ENCODE results near the gene CTAGE1.
"Not testable (repeated sequence)": the region's sequence is repeated elsewhere in the genome, so short reads cannot be mapped to it uniquely, and the experiment has no call there.

The CTAGE1 gene

GRCh38 chr18:22452226-22452668 is 34.5 kb upstream of the CTAGE1 start:
- no peaks in the 10 kb centered on the region for H3K27me3 ChIP-seq
- H3K36me3 ChIP-seq = no peaks in the 10 kb centered on the region
- H3K27ac ChIP-seq = no peak overlapping the region
- H3K4me3 ChIP-seq (ENCODE audit: low read depth in 1 of 2, low read length in 1 of 2) = no peak overlapping the region
- TF ChIP-seq, protein P1, sequence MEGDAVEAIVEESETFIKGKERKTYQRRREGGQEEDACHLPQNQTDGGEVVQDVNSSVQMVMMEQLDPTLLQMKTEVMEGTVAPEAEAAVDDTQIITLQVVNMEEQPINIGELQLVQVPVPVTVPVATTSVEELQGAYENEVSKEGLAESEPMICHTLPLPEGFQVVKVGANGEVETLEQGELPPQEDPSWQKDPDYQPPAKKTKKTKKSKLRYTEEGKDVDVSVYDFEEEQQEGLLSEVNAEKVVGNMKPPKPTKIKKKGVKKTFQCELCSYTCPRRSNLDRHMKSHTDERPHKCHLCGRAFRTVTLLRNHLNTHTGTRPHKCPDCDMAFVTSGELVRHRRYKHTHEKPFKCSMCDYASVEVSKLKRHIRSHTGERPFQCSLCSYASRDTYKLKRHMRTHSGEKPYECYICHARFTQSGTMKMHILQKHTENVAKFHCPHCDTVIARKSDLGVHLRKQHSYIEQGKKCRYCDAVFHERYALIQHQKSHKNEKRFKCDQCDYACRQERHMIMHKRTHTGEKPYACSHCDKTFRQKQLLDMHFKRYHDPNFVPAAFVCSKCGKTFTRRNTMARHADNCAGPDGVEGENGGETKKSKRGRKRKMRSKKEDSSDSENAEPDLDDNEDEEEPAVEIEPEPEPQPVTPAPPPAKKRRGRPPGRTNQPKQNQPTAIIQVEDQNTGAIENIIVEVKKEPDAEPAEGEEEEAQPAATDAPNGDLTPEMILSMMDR (IDR thresholded peaks at IDR 0.05) = no peak
- no peaks in the 10 kb centered on the region for H3K9me3 ChIP-seq
- no peaks in the 10 kb centered on the region for H3K4me1 ChIP-seq (ENCODE audit: control insufficient read depth in 1 of 2, insufficient read depth in 1 of 2, low read depth in 1 of 2, low read length in 1 of 2)

DNA sequence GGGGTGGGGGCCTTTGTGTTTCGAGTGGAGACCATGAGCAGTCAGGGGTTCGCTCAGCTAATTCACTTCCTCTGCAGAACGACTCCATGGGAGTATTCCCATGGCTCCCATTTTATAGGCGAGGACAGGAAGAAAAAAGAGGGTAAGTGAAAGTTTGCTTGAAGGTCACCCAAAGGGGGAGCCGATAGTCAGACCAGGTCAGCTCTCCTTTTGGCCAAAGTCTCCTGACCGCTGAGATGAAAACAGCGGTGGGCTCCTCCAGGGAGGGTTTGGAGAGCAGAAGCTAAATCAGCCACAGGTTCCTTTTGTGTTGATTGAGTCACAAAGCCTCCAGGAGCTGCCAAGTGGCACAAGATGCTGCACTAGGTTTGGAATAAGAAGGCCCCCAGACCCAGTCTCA is 34.1 kb upstream of the CTAGE1 start:
- no peaks in the 10 kb centered on the region for H3K9me3 ChIP-seq
- no peaks in the 10 kb centered on the region for H3K36me3 ChIP-seq
- no peaks in the 10 kb centered on the region for H3K27me3 ChIP-seq
- H3K4me3 ChIP-seq (ENCODE audit: low read depth in 1 of 2, low read length in 1 of 2) = no peak overlapping the region
- H3K4me1 ChIP-seq (ENCODE audit: control insufficient read depth in 1 of 2, insufficient read depth in 1 of 2, low read depth in 1 of 2, low read length in 1 of 2) = no peaks in the 10 kb centered on the region
- TF ChIP-seq, protein P1 (IDR thresholded peaks at IDR 0.05) = no peak
- H3K27ac ChIP-seq = no peak overlapping the region

GRCh38 chr18:22450766-22451165 is 33.1 kb upstream of the CTAGE1 start:
- not testable (repeated sequence) for H3K4me1 ChIP-seq (ENCODE audit: control insufficient read depth in 1 of 2, insufficient read depth in 1 of 2, low read depth in 1 of 2, low read length in 1 of 2); H3K9me3 ChIP-seq; H3K4me3 ChIP-seq (ENCODE audit: low read depth in 1 of 2, low read length in 1 of 2); H3K27me3 ChIP-seq; H3K27ac ChIP-seq; H3K36me3 ChIP-seq

DNA sequence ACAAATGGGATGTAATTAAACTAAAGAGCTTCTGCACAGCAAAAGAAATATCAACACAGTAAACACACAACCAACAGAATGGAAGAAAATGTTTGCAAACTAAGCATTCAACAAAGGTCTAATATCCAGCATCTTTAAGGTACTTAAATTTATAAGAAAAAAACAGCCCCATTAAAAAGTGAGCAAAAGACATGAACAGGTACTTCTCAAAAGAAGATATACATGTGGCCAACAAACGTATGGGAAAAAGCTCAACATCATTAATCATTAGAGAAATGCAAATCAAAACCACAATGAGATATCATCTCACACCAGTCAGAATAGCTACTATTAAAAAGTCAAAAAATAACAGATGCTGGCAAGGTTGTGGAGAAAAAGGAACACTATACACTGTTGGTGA is 32.6 kb upstream of the CTAGE1 start:
- not testable (repeated sequence) for H3K36me3 ChIP-seq; H3K27ac ChIP-seq; H3K4me1 ChIP-seq (ENCODE audit: control insufficient read depth in 1 of 2, insufficient read depth in 1 of 2, low read depth in 1 of 2, low read length in 1 of 2); H3K9me3 ChIP-seq; H3K4me3 ChIP-seq (ENCODE audit: low read depth in 1 of 2, low read length in 1 of 2); H3K27me3 ChIP-seq

GRCh38 chr18:22449753-22450152 is 32.0 kb upstream of the CTAGE1 start:
- not testable (repeated sequence) for H3K9me3 ChIP-seq; H3K36me3 ChIP-seq; H3K27me3 ChIP-seq; H3K27ac ChIP-seq; H3K4me3 ChIP-seq (ENCODE audit: low read depth in 1 of 2, low read length in 1 of 2); H3K4me1 ChIP-seq (ENCODE audit: control insufficient read depth in 1 of 2, insufficient read depth in 1 of 2, low read depth in 1 of 2, low read length in 1 of 2)

DNA sequence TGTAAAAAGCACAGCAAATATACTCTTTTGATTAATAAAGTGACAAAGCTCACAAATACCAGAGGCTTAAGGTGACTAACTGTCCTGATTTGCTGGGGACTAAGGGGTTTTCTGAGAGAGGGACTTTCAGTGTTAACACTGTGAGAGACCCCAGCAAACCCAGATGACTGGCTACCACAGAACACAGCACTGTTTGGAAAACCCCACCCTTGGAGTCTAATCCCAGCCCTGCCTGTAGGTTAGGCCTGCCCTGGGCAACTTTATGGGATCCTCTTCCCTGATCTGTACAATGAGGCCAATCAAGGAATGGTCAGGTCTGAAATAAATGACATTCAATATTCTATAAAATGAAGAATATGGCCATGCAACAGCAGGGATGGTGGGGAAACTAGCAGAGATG is 30.5 kb upstream of the CTAGE1 start:
- no peaks in the 10 kb centered on the region for H3K4me1 ChIP-seq (ENCODE audit: control insufficient read depth in 1 of 2, insufficient read depth in 1 of 2, low read depth in 1 of 2, low read length in 1 of 2)
- H3K36me3 ChIP-seq = no peaks in the 10 kb centered on the region
- no peak overlapping the region for H3K27ac ChIP-seq
- TF ChIP-seq, protein P1 (IDR thresholded peaks at IDR 0.05) = no peak
- no peaks in the 10 kb centered on the region for H3K9me3 ChIP-seq
- H3K27me3 ChIP-seq = no peaks in the 10 kb centered on the region
- no peak overlapping the region for H3K4me3 ChIP-seq (ENCODE audit: low read depth in 1 of 2, low read length in 1 of 2)

- H3K36me3 ChIP-seq = no peaks in the 10 kb centered on the region
- H3K27me3 ChIP-seq = no peaks in the 10 kb centered on the region
- no peaks in the 10 kb centered on the region for H3K9me3 ChIP-seq
- no peaks in the 10 kb centered on the region for H3K4me1 ChIP-seq (ENCODE audit: control insufficient read depth in 1 of 2, insufficient read depth in 1 of 2, low read depth in 1 of 2, low read length in 1 of 2)
- TF ChIP-seq, protein P1 (IDR thresholded peaks at IDR 0.05) = no peak
- no peak overlapping the region for H3K27ac ChIP-seq
- H3K4me3 ChIP-seq (ENCODE audit: low read depth in 1 of 2, low read length in 1 of 2) = no peak overlapping the region
Observed at GRCh38 chr18:22447792-22448191, 30.1 kb upstream of the CTAGE1 start.
